SK-N-SH treated with all-trans-retinoic acid at 6 μM for 48 hours (cell line): ENCODE results near the gene SPOCK2.

Experiments used
- ATAC-seq: fragments of 200-7000 bp; cut with Tn5 transposase; 3 replicates; pipeline ENCODE4 v1.9.1; 2020; ENCODE audit warnings: mild to moderate bottlenecking, moderate library complexity
- ARNTL ChIP-seq: fragments of 450-650 bp; formaldehyde crosslinking; IDR thresholded peaks from 2 replicates; pipeline ENCODE4 v1.5.0; 2020; ENCODE audit warnings: low read depth, mild to moderate bottlenecking, moderate library complexity, borderline replicate concordance
- BACH2 ChIP-seq: fragments of 250-450 bp; sonication (Bioruptor Pico); IDR thresholded peaks from 2 replicates; pipeline ENCODE4 v1.9.0; 2021; ENCODE audit warnings: mild to moderate bottlenecking, borderline replicate concordance
- CSDC2 ChIP-seq: fragments of 250-450 bp; sonication (Bioruptor Pico); IDR thresholded peaks from 2 replicates; pipeline ENCODE4 v1.5.0; 2020; ENCODE audit warnings: mild to moderate bottlenecking, moderate library complexity
- ESRRG ChIP-seq: fragments of 250-450 bp; sonication (Bioruptor Pico); IDR thresholded peaks from 2 replicates; pipeline ENCODE4 v1.6.1; 2021; ENCODE audit warnings: mild to moderate bottlenecking
- GLIS3 ChIP-seq: fragments of 250-450 bp; sonication (Bioruptor Pico); IDR thresholded peaks from 2 replicates; pipeline ENCODE4 v1.5.0; 2020; ENCODE audit warnings: mild to moderate bottlenecking, moderate library complexity
- ISL1 ChIP-seq: fragments of 250-450 bp; sonication (Bioruptor Pico); IDR thresholded peaks from 2 replicates; pipeline ENCODE4 v2.1.2; 2022; ENCODE audit warnings: mild to moderate bottlenecking, moderate library complexity
- PPARA ChIP-seq: fragments of 250-450 bp; sonication (Bioruptor Pico); IDR thresholded peaks from 2 replicates; pipeline ENCODE4 v1.5.0; 2020; ENCODE audit warnings: mild to moderate bottlenecking, borderline replicate concordance
- RARB ChIP-seq: fragments of 250-450 bp; sonication (Bioruptor Pico); IDR thresholded peaks from 2 replicates; pipeline ENCODE4 v1.8.0; 2021; ENCODE audit warnings: mild to moderate bottlenecking, moderate library complexity
- SNAI2 ChIP-seq: fragments of 250-450 bp; sonication (Bioruptor Pico); IDR thresholded peaks from 2 replicates; pipeline ENCODE4 v1.5.0; 2020; ENCODE audit warnings: mild to moderate bottlenecking, moderate library complexity
- TCF4 ChIP-seq: fragments of 250-450 bp; sonication (Bioruptor Pico); IDR thresholded peaks from 2 replicates; pipeline ENCODE4 v1.8.0; 2021; ENCODE audit warnings: mild to moderate bottlenecking, moderate library complexity, borderline replicate concordance
- TOX ChIP-seq: fragments of 250-450 bp; sonication (Bioruptor Pico); IDR thresholded peaks from 2 replicates; pipeline ENCODE4 v1.8.0; 2021; ENCODE audit warnings: mild to moderate bottlenecking, moderate library complexity, borderline replicate concordance
- TSHZ2 ChIP-seq: fragments of 250-450 bp; sonication (Bioruptor Pico); IDR thresholded peaks from 2 replicates; pipeline ENCODE4 v1.5.0; 2020; ENCODE audit warnings: mild to moderate bottlenecking, moderate library complexity
- ZC3H10 ChIP-seq: fragments of 250-450 bp; sonication (Bioruptor Pico); IDR thresholded peaks from 2 replicates; pipeline ENCODE4 v1.5.1; 2021; ENCODE audit warnings: mild to moderate bottlenecking, moderate library complexity
- ZFP3 ChIP-seq: fragments of 250-450 bp; sonication (Bioruptor Pico); IDR thresholded peaks from 2 replicates; pipeline ENCODE4 v1.5.0; 2020; ENCODE audit warnings: mild to moderate bottlenecking, moderate library complexity
- ZFP30 ChIP-seq: fragments of 450-650 bp; formaldehyde crosslinking; IDR thresholded peaks from 2 replicates; pipeline ENCODE4 v1.5.0; 2022; ENCODE audit warnings: mild to moderate bottlenecking, moderate library complexity
- ZNF565 ChIP-seq: fragments of 450-650 bp; formaldehyde crosslinking; conservative IDR thresholded peaks from 2 replicates; pipeline ENCODE4 v1.5.0; 2020; ENCODE audit warnings: low read depth, mild to moderate bottlenecking, moderate library complexity
- ZNF8 ChIP-seq: fragments of 450-650 bp; formaldehyde crosslinking; IDR thresholded peaks from 2 replicates; pipeline ENCODE4 v1.5.0; 2020; ENCODE audit warnings: mild to moderate bottlenecking, moderate library complexity
- TF ChIP-seq, protein P1 (sequence below): fragments of 250-450 bp; sonication (Bioruptor Pico); IDR thresholded peaks from 2 replicates; pipeline ENCODE4 v1.8.0; 2020; ENCODE audit warnings: mild to moderate bottlenecking, moderate library complexity, borderline replicate concordance
- TF ChIP-seq, protein P2 (sequence below): fragments of 250-450 bp; sonication (Bioruptor Pico); IDR thresholded peaks from 2 replicates; pipeline ENCODE4 v1.8.0; 2021; ENCODE audit warnings: low read depth, mild to moderate bottlenecking, moderate library complexity, borderline replicate concordance
- TF ChIP-seq, protein P3 (sequence below): fragments of 250-450 bp; sonication (Bioruptor Pico); IDR thresholded peaks from 2 replicates; pipeline ENCODE4 v1.5.1; 2020; ENCODE audit warnings: low read depth, mild to moderate bottlenecking, moderate library complexity
- TF ChIP-seq, protein P4 (sequence below): fragments of 250-450 bp; sonication (Bioruptor Pico); IDR thresholded peaks from 2 replicates; pipeline ENCODE4 v1.5.1; 2021; ENCODE audit warnings: mild to moderate bottlenecking, moderate library complexity

The SPOCK2 gene

GRCh38 chr10:72122221-72122620 lies 33.9 kb upstream of the SPOCK2 start:
- TF ChIP-seq, protein P1, sequence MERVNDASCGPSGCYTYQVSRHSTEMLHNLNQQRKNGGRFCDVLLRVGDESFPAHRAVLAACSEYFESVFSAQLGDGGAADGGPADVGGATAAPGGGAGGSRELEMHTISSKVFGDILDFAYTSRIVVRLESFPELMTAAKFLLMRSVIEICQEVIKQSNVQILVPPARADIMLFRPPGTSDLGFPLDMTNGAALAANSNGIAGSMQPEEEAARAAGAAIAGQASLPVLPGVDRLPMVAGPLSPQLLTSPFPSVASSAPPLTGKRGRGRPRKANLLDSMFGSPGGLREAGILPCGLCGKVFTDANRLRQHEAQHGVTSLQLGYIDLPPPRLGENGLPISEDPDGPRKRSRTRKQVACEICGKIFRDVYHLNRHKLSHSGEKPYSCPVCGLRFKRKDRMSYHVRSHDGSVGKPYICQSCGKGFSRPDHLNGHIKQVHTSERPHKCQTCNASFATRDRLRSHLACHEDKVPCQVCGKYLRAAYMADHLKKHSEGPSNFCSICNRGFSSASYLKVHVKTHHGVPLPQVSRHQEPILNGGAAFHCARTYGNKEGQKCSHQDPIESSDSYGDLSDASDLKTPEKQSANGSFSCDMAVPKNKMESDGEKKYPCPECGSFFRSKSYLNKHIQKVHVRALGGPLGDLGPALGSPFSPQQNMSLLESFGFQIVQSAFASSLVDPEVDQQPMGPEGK (CRISPR knock-in tag): no peak
- TF ChIP-seq ZNF565 (CRISPR knock-in tag) (no peak), ZFP30 (CRISPR knock-in tag) (no peak), GLIS3 (CRISPR knock-in tag) (no peak), TSHZ2 (CRISPR knock-in tag) (no peak), CSDC2 (CRISPR knock-in tag) (no peak), RARB (CRISPR knock-in tag) (no peak), ZC3H10 (CRISPR knock-in tag) (no peak), ISL1 (CRISPR knock-in tag) (no peak), ARNTL (CRISPR knock-in tag) (no peak), BACH2 (no peak), ZNF8 (no peak), PPARA (CRISPR knock-in tag) (no peak), ZFP3 (no peak), SNAI2 (CRISPR knock-in tag) (no peak), ESRRG (CRISPR knock-in tag) (no peak), TOX (CRISPR knock-in tag) (no peak)
- TF ChIP-seq, protein P2, sequence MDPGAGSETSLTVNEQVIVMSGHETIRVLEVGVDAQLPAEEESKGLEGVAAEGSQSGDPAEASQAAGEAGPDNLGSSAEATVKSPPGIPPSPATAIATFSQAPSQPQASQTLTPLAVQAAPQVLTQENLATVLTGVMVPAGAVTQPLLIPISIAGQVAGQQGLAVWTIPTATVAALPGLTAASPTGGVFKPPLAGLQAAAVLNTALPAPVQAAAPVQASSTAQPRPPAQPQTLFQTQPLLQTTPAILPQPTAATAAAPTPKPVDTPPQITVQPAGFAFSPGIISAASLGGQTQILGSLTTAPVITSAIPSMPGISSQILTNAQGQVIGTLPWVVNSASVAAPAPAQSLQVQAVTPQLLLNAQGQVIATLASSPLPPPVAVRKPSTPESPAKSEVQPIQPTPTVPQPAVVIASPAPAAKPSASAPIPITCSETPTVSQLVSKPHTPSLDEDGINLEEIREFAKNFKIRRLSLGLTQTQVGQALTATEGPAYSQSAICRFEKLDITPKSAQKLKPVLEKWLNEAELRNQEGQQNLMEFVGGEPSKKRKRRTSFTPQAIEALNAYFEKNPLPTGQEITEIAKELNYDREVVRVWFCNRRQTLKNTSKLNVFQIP: no peak
- TF ChIP-seq, protein P3, sequence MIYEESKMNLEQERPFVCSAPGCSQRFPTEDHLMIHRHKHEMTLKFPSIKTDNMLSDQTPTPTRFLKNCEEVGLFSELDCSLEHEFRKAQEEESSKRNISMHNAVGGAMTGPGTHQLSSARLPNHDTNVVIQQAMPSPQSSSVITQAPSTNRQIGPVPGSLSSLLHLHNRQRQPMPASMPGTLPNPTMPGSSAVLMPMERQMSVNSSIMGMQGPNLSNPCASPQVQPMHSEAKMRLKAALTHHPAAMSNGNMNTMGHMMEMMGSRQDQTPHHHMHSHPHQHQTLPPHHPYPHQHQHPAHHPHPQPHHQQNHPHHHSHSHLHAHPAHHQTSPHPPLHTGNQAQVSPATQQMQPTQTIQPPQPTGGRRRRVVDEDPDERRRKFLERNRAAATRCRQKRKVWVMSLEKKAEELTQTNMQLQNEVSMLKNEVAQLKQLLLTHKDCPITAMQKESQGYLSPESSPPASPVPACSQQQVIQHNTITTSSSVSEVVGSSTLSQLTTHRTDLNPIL (CRISPR knock-in tag): no peak
- TF ChIP-seq, protein P4, sequence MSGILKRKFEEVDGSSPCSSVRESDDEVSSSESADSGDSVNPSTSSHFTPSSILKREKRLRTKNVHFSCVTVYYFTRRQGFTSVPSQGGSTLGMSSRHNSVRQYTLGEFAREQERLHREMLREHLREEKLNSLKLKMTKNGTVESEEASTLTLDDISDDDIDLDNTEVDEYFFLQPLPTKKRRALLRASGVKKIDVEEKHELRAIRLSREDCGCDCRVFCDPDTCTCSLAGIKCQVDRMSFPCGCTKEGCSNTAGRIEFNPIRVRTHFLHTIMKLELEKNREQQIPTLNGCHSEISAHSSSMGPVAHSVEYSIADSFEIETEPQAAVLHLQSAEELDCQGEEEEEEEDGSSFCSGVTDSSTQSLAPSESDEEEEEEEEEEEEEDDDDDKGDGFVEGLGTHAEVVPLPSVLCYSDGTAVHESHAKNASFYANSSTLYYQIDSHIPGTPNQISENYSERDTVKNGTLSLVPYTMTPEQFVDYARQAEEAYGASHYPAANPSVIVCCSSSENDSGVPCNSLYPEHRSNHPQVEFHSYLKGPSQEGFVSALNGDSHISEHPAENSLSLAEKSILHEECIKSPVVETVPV (CRISPR knock-in tag): no peak
- no peak for ATAC-seq

DNA sequence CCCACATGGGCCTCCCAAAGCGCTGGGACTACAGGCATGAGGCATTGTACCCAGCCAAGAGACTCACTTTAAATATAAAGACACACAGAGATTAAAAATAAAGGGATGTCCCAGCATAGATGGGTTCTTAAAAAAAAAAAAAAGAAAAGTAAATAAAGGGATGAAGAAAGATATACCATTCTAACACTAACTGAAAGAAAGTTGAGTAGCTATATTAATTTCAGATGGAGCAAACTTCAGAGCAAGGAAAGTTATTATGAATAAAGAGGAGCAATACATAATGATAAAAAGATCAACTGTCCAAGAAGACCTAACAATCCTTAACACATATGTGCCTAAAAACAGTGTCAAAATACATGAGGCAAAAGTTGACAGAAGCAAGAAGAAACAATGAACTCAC lies 33.0 kb upstream of the SPOCK2 start:
- ATAC-seq: no peak
- TF ChIP-seq TCF4 (CRISPR knock-in tag) (no peak), SNAI2 (CRISPR knock-in tag) (no peak)
- TF ChIP-seq, protein P2: no peak
- TF ChIP-seq, protein P4 (CRISPR knock-in tag): no peak
